Sigmoid colon (tissue), 4 donors: ENCODE results near the gene TCF7L2.

ENCODE experiments used
- CTCF ChIP-seq, 4 experiments: fragments of 450-650 bp in 3 of 4; fragments of 200-600 bp in 1 of 4; IDR thresholded peaks; one replicate each; pipeline ENCODE4 v1.5.1; 2016 to 2019; ENCODE audit warnings: antibody characterized with exemption in 4 of 4, mild to moderate bottlenecking in 3 of 4, moderate library complexity in 2 of 4
- EP300 ChIP-seq, 4 donors: sonication (generic); formaldehyde crosslinking; IDR thresholded peaks; one replicate each; pipeline ENCODE4 v1.6.1; 2017; ENCODE audit warnings: antibody characterized with exemption in 4 of 4
- POLR2A ChIP-seq, 2 donors: fragments of 450-650 bp; IDR thresholded peaks; one replicate each; pipeline ENCODE4 v1.6.1; 2016; ENCODE audit warnings: antibody characterized with exemption in 2 of 2, mild to moderate bottlenecking in 2 of 2, moderate library complexity in 2 of 2
- POLR2AphosphoS5 ChIP-seq, 4 donors: sonication (generic); formaldehyde crosslinking; IDR thresholded peaks; one replicate each; pipeline ENCODE4 v1.6.1; 2017; ENCODE audit warnings: antibody characterized with exemption in 4 of 4

GRCh38 chr10:113169111-113169510 is 219.1 kb downstream of the TCF7L2 start:
- no peak for TF ChIP-seq POLR2A (IDR thresholded peaks at IDR 0.05)
- no peak for TF ChIP-seq CTCF (IDR thresholded peaks at IDR 0.05)
- no peak for TF ChIP-seq POLR2AphosphoS5 (IDR thresholded peaks at IDR 0.05)
- TF ChIP-seq EP300 (IDR thresholded peaks at IDR 0.05) = no peak
